ENCODE data around the gene PACRG. TPM values are rescaled to one million over a fixed set of nuclear protein-coding genes. Genes with fewer than 3 reads are reported as not detected.

PACRG gene
- total RNA-seq, 1 experiment from 2014 or later = not detected

- no peak for TF ChIP-seq CTCF (IDR thresholded peaks at IDR 0.05; ENCODE audit: insufficient read depth in 1 of 2, low read depth in 1 of 2, low read length in 1 of 2, severe bottlenecking in 1 of 2, unreplicated experiment in 1 of 2)
- H3K4me3 Mint-ChIP-seq (ENCODE audit: unreplicated experiment) = no peak overlapping the region
- H3K36me3 Mint-ChIP-seq (ENCODE audit: insufficient read depth, unreplicated experiment) = no peaks in the 10 kb centered on the region
- H3K4me1 Mint-ChIP-seq (ENCODE audit: low read depth, unreplicated experiment) = no peaks in the 10 kb centered on the region
- H3K4me3 ChIP-seq (ENCODE audit: low read depth, low read length) = no peak overlapping the region
- no TSS peak for BruUV-seq (replicated peaks)
- no peaks in the 10 kb centered on the region for H3K36me3 ChIP-seq (ENCODE audit: control insufficient read depth, insufficient read depth, low read length)
- intact Hi-C loops (cut with micrococcal nuclease; ENCODE audit: unreplicated experiment) = no loop called here
- DNase-seq = no peak
- H3K27me3 Mint-ChIP-seq (ENCODE audit: insufficient read depth, unreplicated experiment) = peaks cover 2% of the 10 kb centered on the region
- ChIA-PET CTCF (interaction anchor here (0.6 kb wide), 1 partner anchor 318 kb away, joined by 4 read pairs; no protein-coding TSS in a partner anchor), POLR2A (no interaction called here)
- H3K9me3 Mint-ChIP-seq (ENCODE audit: unreplicated experiment) = no peaks in the 10 kb centered on the region
- H3K9me3 ChIP-seq = no peaks in the 10 kb centered on the region
- H3K27ac Mint-ChIP-seq (ENCODE audit: unreplicated experiment) = no peak overlapping the region
- no peaks in the 10 kb centered on the region for H3K4me1 ChIP-seq
- no peaks in the 10 kb centered on the region for H3K27me3 ChIP-seq (replicated peaks; ENCODE audit: control insufficient read depth, insufficient read depth, low read length)
Observed at GRCh38 chr6:163239572-163240340, 512.0 kb downstream of the PACRG start.

- H3K4me1 Mint-ChIP-seq (ENCODE audit: low read depth, unreplicated experiment) = no peaks in the 10 kb centered on the region
- ChIA-PET POLR2A (no interaction called here), CTCF (no interaction called here)
Observed at GRCh38 chr6:163240556-163240955, 512.8 kb downstream of the PACRG start.

GRCh38 chr6:163241683-163242082 is 513.9 kb downstream of the PACRG start:
- Mint-ChIP-seq H3K9me3 (ENCODE audit: unreplicated experiment) (no peaks in the 10 kb centered on the region), H3K4me1 (ENCODE audit: low read depth, unreplicated experiment) (no peaks in the 10 kb centered on the region), H3K4me3 (ENCODE audit: unreplicated experiment) (no peak overlapping the region), H3K27me3 (ENCODE audit: insufficient read depth, unreplicated experiment) (peaks cover 2% of the 10 kb centered on the region), H3K27ac (ENCODE audit: unreplicated experiment) (no peak overlapping the region), H3K36me3 (ENCODE audit: insufficient read depth, unreplicated experiment) (no peaks in the 10 kb centered on the region)
- Histone ChIP-seq H3K36me3 (ENCODE audit: control insufficient read depth, insufficient read depth, low read length) (no peaks in the 10 kb centered on the region), H3K4me1 (no peaks in the 10 kb centered on the region), H3K4me3 (ENCODE audit: low read depth, low read length) (no peak overlapping the region), H3K27me3 (replicated peaks; ENCODE audit: control insufficient read depth, insufficient read depth, low read length) (no peaks in the 10 kb centered on the region), H3K9me3 (no peaks in the 10 kb centered on the region)
- POLR2A ChIA-PET = no interaction called here
- intact Hi-C loops (cut with micrococcal nuclease; ENCODE audit: unreplicated experiment) = no loop called here
- BruUV-seq (replicated peaks) = no TSS peak
- CTCF ChIA-PET = no interaction called here
- TF ChIP-seq CTCF (IDR thresholded peaks at IDR 0.05; ENCODE audit: insufficient read depth in 1 of 2, low read depth in 1 of 2, low read length in 1 of 2, severe bottlenecking in 1 of 2, unreplicated experiment in 1 of 2) = no peak
- DNase-seq = no peak

More at GRCh38 chr6:163240556-163240955, 512.8 kb downstream of the PACRG start:
- no peak for DNase-seq
- no peak overlapping the region for H3K4me3 ChIP-seq (ENCODE audit: low read depth, low read length)
- H3K4me1 ChIP-seq = no peaks in the 10 kb centered on the region
- Mint-ChIP-seq H3K27ac (ENCODE audit: unreplicated experiment) (no peak overlapping the region), H3K27me3 (ENCODE audit: insufficient read depth, unreplicated experiment) (peaks cover 2% of the 10 kb centered on the region), H3K4me3 (ENCODE audit: unreplicated experiment) (no peak overlapping the region), H3K36me3 (ENCODE audit: insufficient read depth, unreplicated experiment) (no peaks in the 10 kb centered on the region), H3K9me3 (ENCODE audit: unreplicated experiment) (no peaks in the 10 kb centered on the region)
- BruUV-seq (replicated peaks) = no TSS peak
- intact Hi-C loops (cut with micrococcal nuclease; ENCODE audit: unreplicated experiment) = no loop called here
- H3K27me3 ChIP-seq (replicated peaks; ENCODE audit: control insufficient read depth, insufficient read depth, low read length) = no peaks in the 10 kb centered on the region
- no peaks in the 10 kb centered on the region for H3K36me3 ChIP-seq (ENCODE audit: control insufficient read depth, insufficient read depth, low read length)
- no peaks in the 10 kb centered on the region for H3K9me3 ChIP-seq
- no peak for TF ChIP-seq CTCF (IDR thresholded peaks at IDR 0.05; ENCODE audit: insufficient read depth in 1 of 2, low read depth in 1 of 2, low read length in 1 of 2, severe bottlenecking in 1 of 2, unreplicated experiment in 1 of 2)

Measured in Caco-2 (cell line).